Posterior cingulate gyrus (tissue), 11 donors: ENCODE results near the gene CBLN4.

Source experiments
- DNase-seq, 10 donors: peaks; one replicate each; pipeline versions ENCODE4 v3.0.0 to v3.0.0-alpha.2; 2020 to 2021; ENCODE audit warnings: mixed read lengths in 3 of 10
- intact Hi-C: fragments of 100-400 bp; cut with DNase I; formaldehyde crosslinking; loops from one replicate; pipeline ENCODE4 v1.15.1; 2023

Gene CBLN4

DNA sequence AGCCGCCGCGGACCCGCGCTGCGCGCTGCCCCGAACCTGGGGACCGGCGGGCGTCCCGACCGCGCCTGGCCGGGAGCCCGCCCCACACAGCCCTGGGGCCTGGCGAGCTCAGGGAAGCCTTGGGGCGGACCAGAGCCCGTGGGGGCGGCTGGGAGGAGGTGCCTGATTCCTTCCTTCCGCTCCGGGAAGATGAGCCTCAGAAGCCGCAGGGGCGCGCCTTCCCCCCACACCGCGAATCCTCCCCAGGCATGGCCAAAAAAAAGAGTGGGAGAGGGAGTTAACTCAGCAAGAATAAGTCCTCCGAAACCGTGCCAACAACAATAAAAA is at the start of gene CBLN4:
Gene CBLN4, minus strand, starts transcription at position 131 of the 327 bp plus-strand sequence. CDS start 1,348 bp downstream, outside the sequence.
- DNase-seq = peak in 8 of 10 donors; percentile 11 to 90 (median 42)
- intact Hi-C loops = no loop called here

GRCh38 chr20:56043227-56043626 is 37.9 kb upstream of the CBLN4 start:
- intact Hi-C loops = no loop called here
- DNase-seq = no peak

- DNase-seq = no peak
- intact Hi-C loops = no loop called here
Observed at GRCh38 chr20:56032251-56032650, 26.9 kb upstream of the CBLN4 start.

- intact Hi-C loops = no loop called here
- DNase-seq = no peak
Observed at GRCh38 chr20:56018716-56019115, 13.4 kb upstream of the CBLN4 start.

- DNase-seq = no peak
- intact Hi-C loops = no loop called here
Observed at GRCh38 chr20:56018194-56018593, 12.9 kb upstream of the CBLN4 start.

- intact Hi-C loops = no loop called here
- DNase-seq = no peak
Observed at GRCh38 chr20:56017560-56017959, 12.2 kb upstream of the CBLN4 start.

DNA sequence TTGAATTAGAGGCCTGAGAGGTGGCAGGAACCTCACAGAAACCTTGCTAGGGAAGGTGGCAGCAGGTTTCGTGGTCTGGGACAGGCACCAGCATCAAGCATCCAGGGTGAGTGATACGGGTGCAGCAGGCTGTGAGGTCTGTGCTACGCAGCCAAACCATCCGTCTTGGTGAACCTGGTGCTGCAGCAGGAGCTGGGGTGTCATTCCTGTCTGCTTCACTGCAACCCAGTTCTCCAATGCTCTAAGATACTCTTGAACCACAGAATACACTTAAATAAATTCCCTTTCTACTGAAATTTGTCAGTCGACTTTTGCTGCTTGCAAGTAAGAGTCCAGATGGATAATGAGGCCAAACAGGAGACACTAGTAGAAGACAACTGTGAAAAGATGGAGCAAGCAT is 9.7 kb upstream of the CBLN4 start:
- DNase-seq = peak in 1 of 10 donors; percentile 62
- intact Hi-C loops = no loop called here

DNA sequence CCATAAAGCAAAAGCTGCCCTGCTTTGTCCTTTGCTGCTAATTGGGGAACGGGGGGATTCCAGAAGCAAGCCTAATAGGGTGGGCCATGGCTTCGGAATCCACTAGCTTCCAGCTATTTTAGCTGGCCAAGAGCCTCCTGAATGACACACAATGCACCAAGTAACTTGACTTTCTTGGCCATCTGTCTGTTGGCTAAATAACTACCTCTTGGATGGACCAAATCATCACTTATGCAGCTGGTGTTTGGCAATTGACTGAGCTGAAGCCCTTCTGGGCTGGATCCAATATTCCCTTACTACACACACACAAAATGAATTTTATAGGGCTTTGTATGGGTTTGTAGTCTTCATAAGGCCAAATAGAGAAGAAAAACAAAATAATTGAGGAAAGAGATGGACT is 8.8 kb upstream of the CBLN4 start:
- intact Hi-C loops = no loop called here
- DNase-seq = no peak

GRCh38 chr20:56004611-56005388 is 519 bp downstream of the CBLN4 start:
- DNase-seq = peak in 6 of 10 donors; percentile 7 to 81 (median 20)
- intact Hi-C loops = no loop called here

DNA sequence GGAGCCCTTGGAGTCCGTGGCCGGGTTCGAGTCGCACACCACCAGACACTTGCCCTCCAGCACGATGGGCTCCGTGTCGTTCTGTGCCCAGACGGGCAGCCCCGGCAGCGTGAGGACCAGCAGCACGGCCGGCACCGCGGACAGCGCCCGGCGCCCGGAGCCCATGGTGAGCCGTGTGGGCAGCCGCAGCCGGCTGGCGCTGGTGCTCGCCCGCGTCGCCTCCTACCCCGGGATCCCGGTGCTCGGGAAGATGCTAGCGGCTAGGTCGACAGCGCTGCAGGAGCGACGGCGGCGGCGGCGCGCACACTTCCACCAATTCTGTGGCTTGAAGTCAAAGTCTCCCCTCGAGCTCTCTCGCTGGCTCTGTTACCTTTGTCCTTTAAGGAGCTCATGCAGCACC is 1.3 kb downstream of the CBLN4 start:
- peak in 9 of 10 donors; percentile 14 to 90 (median 44) for DNase-seq
- intact Hi-C loops = no loop called here

DNA sequence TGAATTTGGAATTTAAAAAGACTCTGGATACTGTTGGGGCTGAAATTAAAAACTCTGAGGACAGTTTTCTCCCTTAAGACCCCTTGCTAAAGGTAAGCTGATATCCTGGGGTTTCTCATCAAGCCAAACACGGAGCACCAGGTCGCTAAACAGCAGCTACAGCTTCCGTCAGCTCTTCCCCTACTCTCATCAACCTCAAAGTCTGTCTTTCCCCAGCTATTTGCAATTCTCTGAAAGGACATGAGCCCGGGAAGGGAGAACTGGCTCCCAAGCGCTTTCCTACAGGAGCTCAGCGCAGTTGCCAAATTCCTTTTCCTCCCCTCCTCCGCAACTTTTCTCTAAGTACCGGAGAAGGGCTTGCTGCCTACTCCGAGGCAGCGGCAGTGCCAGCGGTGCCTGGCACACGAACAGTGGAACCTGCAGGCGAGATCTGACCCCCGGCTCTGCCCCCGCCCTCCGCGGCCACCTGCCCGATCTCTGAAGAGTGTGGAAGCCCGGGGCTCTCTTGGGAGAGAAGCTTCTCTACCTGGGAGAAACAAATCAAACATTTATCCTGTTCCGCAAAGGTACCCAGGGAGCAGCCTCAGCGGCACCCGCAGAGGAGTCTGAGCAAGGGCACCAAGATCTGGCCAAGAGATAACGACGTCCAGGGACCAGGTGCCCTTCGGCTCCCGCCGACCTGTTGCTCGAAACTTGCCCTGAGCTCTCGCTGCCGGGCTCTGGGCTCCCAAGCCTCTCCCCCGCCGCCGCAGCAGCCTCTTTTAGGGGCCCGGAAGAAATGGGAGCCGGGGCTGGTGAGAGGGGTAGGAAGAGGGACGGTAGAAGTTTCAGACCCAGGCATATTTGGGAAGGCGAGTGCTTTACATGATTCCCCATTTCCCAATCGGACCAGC is 2.2 kb downstream of the CBLN4 start:
- intact Hi-C loops = no loop called here
- peak in 4 of 10 donors; percentile 10 to 86 (median 42) for DNase-seq

DNA sequence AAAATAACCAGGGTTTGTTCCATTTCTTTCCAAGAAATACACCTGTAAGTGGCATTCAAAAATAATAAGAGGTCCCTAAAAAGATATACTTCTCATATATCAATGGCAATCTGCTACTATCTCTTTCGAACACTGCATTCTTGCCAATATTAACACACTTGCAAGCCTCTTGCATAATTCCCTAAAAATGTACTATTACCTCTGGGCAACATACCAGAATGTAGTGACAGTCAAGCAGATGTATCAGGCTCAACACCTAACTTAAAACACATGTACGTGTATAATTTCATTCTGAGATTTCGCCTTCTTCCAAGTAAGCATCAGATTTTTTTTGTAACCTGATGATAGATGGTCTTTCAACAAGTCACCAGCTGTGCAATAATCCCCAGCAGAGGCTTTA is 3.4 kb downstream of the CBLN4 start:
- intact Hi-C loops = no loop called here
- DNase-seq = no peak

DNA sequence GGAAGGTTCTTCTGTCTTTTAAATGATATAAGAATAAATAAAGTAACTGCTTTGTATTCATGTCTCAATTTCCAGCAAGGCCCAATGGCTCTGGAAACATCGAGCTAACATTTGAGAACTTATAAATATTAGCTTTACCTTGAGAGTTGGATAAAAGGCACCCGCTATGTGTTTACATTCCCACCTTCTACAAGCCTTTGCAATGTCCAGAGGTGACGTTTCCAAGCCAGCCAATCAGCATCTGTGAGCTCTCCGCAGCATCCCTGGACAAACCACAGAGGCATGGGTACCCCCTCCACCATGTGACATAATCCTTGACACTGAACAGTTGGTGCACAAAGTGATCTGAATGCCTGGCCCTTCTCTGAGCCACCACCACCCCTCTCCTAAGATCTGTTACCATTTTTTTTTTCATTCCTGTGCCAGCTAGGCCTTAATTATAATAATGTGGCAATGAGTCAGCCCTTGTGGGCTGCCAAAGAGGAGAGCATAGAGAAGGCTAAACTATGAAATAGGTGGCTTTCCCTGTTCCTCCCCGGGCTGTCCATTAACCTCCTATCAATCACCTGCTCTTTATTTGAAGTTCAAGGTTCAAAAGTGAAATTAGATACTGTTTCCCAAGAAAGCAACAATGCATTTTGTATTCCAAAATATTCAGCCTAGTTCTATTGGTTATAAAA is 4.1 kb downstream of the CBLN4 start:
- no peak for DNase-seq
- intact Hi-C loops = no loop called here

DNA sequence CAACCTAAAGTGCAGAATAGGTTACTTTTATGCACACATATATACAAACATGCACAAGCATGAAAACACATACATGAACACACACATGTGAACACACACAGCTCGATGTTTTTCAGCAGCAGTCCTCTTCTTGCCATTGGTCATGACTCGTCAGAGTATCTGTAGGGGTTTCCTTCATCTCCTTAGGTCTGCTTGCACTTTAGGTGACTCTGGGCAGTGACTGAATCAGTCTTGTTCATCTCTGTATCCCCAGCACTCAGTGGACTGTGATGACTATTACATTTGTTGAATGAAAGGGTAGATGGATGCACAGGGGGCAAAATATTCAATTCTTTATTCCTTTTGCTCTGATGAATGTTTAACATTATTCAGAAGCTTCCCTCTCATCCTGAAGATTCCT is 26.8 kb downstream of the CBLN4 start:
- intact Hi-C loops = no loop called here
- no peak for DNase-seq

GRCh38 chr20:55977690-55978459 is 27.4 kb downstream of the CBLN4 start:
- intact Hi-C loops = no loop called here

GRCh38 chr20:55974491-55975202 is 30.7 kb downstream of the CBLN4 start:
- DNase-seq = no peak
- intact Hi-C loops = no loop called here

More at GRCh38 chr20:55977690-55978459, 27.4 kb downstream of the CBLN4 start:
- peak in 1 of 10 donors; percentile 12 for DNase-seq

DNA sequence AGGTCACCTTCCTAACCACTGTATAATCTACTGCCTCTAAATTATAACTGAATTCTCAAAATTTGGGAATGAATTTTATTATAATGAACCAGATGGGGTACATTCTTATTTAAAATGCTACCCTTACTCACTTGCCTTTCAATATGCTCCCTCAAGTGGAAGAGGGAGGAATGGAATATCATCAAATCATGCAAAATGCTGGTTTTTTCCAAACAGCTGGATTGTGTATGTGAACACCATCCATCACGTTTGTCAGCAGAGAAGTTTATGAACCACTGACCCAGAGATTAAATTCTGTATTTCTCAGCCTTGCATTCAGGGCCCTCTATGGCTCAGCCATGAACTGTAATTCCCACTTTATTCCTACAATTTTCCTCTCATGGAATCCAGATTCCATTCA is 40.5 kb downstream of the CBLN4 start:
- no peak for DNase-seq
- intact Hi-C loops = no loop called here

GRCh38 chr20:55961376-55962330 is 43.7 kb downstream of the CBLN4 start:
- no peak for DNase-seq
- intact Hi-C loops = no loop called here

- DNase-seq = no peak
- intact Hi-C loops = no loop called here
Observed at GRCh38 chr20:55953201-55953600, 52.1 kb downstream of the CBLN4 start.
